ENCODE measurements around the gene SPATA21. TPM values are rescaled to one million over a fixed set of nuclear protein-coding genes. Genes with fewer than 3 reads are reported as not detected.

The SPATA21 gene
- total RNA-seq, 1 experiment from 2014 or later, result not detected

DNA sequence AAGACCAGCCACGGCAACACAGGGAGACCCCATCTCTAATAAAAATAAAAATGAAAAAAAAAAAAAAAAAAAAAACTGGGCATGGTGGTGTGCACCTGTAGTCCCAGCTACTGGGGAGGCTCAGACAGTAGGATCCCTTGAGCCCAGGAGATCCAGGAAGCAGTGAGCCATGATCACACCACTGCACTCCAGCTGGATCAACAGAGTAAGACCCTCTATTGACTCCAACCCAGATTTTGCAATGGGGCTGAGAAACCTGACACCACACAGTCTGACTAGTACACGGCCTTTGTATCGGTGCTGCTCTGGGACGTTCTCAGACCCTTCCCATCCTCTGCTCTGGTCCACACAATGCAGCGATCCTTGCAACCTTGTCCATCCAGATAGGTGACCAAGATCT lies 31.8 kb downstream of the SPATA21 start:
- Histone ChIP-seq H4K8ac (replicated peaks; ENCODE audit: insufficient read length, low read depth, low read length) (no peak overlapping the region), H2AFZ (ENCODE audit: low read length) (no peak overlapping the region), H3K79me1 (ENCODE audit: insufficient read depth, low read depth, low read length, poor library complexity, severe bottlenecking) (no peaks in the 10 kb centered on the region), H3K4me2 (ENCODE audit: insufficient read depth, insufficient read length, low read length) (no peak overlapping the region), H3K9ac (ENCODE audit: extremely low read depth, insufficient read length, low read length) (no peak overlapping the region), H2BK120ac (ENCODE audit: low read depth, low read length, poor library complexity, severe bottlenecking) (no peak overlapping the region), H3K9me3 (ENCODE audit: control insufficient read depth, low read depth, low read length) (no peaks in the 10 kb centered on the region), H2AK5ac (ENCODE audit: insufficient read length, low read length) (no peak overlapping the region), H3K27me3 (ENCODE audit: insufficient read depth, low read length) (no peaks in the 10 kb centered on the region), H3K27ac (ENCODE audit: insufficient read length, low read depth, low read length) (no peak overlapping the region), H3K79me2 (ENCODE audit: insufficient read depth, low read length) (no peaks in the 10 kb centered on the region), H2BK20ac (ENCODE audit: low read depth, low read length, poor library complexity, severe bottlenecking) (no peak overlapping the region), H3T11ph (ENCODE audit: low read length) (no peak overlapping the region), H4K5ac (ENCODE audit: insufficient read length, low read depth, low read length) (no peak overlapping the region), H2BK12ac (ENCODE audit: insufficient read length, low read depth, low read length) (no peak overlapping the region), H3K23me2 (ENCODE audit: insufficient read length, low read depth, low read length, poor library complexity, severe bottlenecking) (no peaks in the 10 kb centered on the region), H3K56ac (ENCODE audit: insufficient read length, low read depth, low read length) (no peak overlapping the region), H3K23ac (ENCODE audit: insufficient read length, low read depth, low read length) (no peak overlapping the region), H3K14ac (ENCODE audit: insufficient read depth, low read length) (no peak overlapping the region), H3K4ac (ENCODE audit: low read depth, low read length) (no peak overlapping the region), H2BK5ac (ENCODE audit: insufficient read length, low read length) (no peak overlapping the region), H3K4me1 (ENCODE audit: insufficient read depth, low read length) (no peaks in the 10 kb centered on the region; the same call in 1 of the 2 replicates), H2BK15ac (ENCODE audit: low read depth, low read length) (no peak overlapping the region), H3K18ac (ENCODE audit: insufficient read length, low read depth, low read length) (no peak overlapping the region), H4K91ac (ENCODE audit: insufficient read length, low read depth, low read length) (no peak overlapping the region), H4K20me1 (ENCODE audit: control insufficient read depth, insufficient read depth, insufficient read length) (no peaks in the 10 kb centered on the region)
- Mint-ChIP-seq H3K36me3 (ENCODE audit: insufficient read depth in 1 of 3, low read depth in 3 of 3) (no peaks in the 10 kb centered on the region; a peak in 1 of 7 replicates), H3K9me3 (no peaks in the 10 kb centered on the region), H3K4me3 (no peak overlapping the region), H3K27me3 (ENCODE audit: low read depth) (peaks cover 4% of the 10 kb centered on the region; the same call in 1 of the 2 replicates), H3K27ac (no peak overlapping the region; a peak in 1 of 7 replicates), H3K4me1 (peaks cover 7 to 14% of the 10 kb centered on the region in 2 experiments)
- no CpG with 5 or more reads among the region's 5 CpGs for WGBS (ENCODE audit: extremely low coverage, insufficient read length, low lambda C conversion rate)
- no peak for TF ChIP-seq CTCF (conservative IDR thresholded peaks at IDR 0.05)
- DNase-seq, result no peak
